HG03039 (cell line): ENCODE measurements around the gene FMN2.

Experiments used
- ATAC-seq: cut with Tn5 transposase; IDR thresholded peaks from one replicate; pipeline ENCODE4 v1.9.1; 2021; ENCODE audit warnings: mild to moderate bottlenecking, moderate library complexity; ENCODE audit not compliant: unreplicated experiment

The FMN2 gene

DNA sequence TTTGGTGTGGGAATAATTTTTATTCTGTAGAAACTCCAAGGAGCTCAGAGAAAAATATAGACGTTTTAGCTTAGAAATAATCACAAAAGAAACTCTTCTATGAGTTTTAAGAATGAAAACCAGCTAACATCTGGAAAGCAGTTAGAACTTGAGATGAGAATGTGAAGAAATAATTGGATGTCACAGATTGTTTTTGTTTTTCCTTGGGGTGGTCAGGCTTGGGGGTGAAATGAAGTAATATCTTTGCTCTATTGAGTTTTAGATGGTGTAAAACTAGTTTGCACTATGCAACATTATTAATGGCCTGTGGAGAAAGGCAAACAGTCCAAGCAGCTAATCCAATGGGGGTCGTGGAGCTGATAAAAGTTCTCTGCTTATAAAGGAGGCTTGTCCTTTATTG lies 101.2 kb downstream of the FMN2 start:
- no peak for ATAC-seq

DNA sequence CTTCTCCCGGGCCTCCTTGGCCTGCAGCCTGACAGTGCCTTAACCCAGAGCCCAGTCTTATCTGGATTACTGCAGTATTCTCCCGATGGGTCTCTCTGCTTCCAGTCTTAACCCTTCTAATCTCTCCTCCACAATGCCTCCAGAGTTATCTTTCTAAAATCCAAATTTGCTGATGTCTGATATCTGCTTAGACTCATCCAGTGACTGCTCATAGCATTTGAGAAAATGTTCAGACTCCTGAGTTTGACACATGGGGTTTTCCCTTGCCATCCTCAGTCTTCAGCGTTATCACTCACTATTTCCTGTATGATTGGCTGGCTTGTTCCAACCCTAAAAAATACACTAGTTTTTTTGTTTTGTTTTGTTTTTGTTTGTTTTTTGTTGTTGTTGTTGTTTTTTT lies 102.0 kb downstream of the FMN2 start:
- no peak for ATAC-seq

DNA sequence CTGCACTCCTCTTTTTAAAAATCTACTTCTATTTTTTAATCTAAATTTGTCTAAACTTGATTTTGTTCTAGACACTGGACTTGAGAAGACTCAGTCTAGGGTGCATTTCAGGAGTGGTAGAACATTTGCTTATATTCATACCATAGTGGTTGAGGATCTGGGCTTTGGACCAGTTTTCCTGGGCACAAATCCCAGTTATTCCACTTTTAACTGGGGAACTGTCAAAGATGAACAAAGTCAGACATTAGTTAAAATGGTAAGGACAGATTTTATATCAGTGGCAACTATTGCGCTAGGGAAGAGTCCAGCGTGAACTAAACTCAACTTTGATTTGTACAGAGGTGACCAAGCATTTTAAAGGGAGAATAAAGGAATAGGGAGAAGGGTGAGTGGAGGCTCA lies 102.4 kb downstream of the FMN2 start:
- no peak for ATAC-seq

- ATAC-seq = no peak
Observed at GRCh38 chr1:240198376-240198775, 106.7 kb downstream of the FMN2 start.

- ATAC-seq = no peak
Observed at GRCh38 chr1:240199758-240200645, 108.3 kb downstream of the FMN2 start.

DNA sequence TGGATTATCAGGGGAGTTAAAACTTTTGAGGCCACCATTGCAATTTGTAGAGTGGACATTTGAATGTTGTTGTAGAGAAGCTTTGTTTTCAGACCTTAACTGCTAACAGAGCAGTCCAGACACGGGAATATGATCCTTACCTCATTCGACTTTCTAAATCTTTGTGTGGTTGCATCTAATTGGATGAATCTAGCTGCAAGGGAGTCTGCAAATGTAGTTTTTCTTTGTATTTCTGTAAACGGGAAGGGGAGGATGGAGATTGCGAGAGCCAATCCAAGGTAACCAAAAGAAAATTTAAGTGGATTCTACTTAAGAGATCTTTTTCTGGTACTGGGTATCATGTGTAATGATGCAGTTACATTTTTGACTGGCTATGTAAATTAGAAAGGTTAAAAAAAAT lies 110.2 kb downstream of the FMN2 start:
- ATAC-seq = no peak

GRCh38 chr1:240207073-240207709 lies 115.5 kb downstream of the FMN2 start:
- no peak for ATAC-seq

- ATAC-seq = no peak
Observed at GRCh38 chr1:240210026-240210425, 118.3 kb downstream of the FMN2 start.

GRCh38 chr1:240212556-240212955 lies 120.9 kb downstream of the FMN2 start:
- no peak for ATAC-seq

DNA sequence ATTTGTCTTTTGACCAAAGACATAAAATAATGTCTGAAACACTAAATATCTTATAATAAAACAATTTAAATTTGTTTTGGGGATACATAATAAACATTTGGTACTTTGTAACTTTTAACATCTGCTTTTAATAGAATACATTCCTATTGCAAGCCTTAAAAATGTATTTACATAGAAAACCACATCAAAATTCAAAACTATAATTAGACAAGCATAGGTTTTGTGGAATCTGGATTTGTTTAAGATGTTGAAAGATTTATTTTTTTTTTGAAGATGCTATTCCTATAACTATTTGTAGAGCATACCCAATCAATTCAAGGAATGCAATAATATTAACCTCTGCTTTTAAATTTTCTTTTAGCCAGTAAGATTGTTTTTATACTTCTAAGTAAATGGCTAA lies 125.7 kb downstream of the FMN2 start:
- ATAC-seq = no peak

DNA sequence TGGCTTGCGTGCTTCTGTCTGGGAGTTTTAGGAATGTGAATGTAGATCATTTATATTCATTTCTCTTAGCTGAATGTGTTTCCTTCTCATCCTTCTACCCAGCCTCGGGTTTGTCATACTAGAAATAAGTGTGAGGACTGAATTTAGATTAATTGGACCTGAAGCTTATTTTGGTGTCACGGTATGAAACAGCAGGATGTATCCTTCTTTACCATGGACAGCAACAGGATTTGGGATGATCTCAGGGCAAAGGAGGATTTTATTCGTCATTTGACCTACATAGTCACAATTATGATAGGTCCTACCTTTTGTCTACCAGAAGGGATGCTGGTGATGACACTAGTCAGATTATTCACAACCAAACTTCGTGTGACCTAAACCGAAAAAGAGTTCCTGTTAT lies 127.4 kb downstream of the FMN2 start:
- no peak for ATAC-seq

GRCh38 chr1:240226102-240226501 lies 134.4 kb downstream of the FMN2 start:
- ATAC-seq = no peak

DNA sequence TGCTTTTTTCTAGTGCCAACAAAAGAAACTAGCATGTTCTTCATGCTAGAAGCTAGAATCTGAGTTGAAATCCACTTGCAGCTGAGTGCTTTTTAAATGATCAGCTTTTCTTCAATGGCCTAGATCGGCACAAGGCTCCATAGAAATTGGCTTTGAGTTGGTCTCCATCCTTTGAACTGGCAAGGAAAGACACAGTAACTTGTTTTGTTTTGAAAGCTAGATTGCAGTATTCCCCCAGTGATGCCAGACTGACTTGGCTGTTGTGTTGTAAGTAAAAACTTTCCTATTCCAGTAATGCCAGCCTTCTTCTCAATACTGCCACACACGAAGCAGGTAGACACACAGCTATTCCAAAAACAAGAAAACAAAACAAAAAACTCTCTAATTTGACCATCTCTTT lies 139.1 kb downstream of the FMN2 start:
- no peak for ATAC-seq

GRCh38 chr1:240232530-240232929 lies 140.8 kb downstream of the FMN2 start:
- ATAC-seq = no peak

- ATAC-seq = no peak
Observed at GRCh38 chr1:240234485-240235210, 143.0 kb downstream of the FMN2 start.

GRCh38 chr1:240235521-240236288 lies 144.0 kb downstream of the FMN2 start:
- no peak for ATAC-seq

GRCh38 chr1:240237305-240237721 lies 145.6 kb downstream of the FMN2 start:
- no peak for ATAC-seq

DNA sequence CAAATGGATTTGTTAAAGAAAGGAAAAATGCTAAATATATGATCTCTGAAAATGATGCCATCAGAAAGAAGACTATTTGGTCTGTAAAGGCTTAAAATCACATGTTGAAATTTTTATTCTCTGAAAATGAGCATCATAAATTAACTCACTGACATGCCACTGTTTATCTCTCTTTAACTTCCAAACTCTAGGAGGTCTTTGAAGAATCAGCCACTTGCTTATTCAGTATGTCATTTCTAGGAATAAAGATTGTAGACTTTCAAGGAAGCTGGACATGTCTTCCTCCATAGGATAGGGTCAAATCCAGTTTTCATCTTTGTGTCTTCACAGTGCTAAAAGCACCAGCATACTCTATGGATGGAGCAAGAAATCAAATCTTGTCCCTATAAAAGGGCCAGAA lies 147.6 kb downstream of the FMN2 start:
- no peak for ATAC-seq

- ATAC-seq = no peak
Observed at GRCh38 chr1:240241278-240241677, 149.6 kb downstream of the FMN2 start.

DNA sequence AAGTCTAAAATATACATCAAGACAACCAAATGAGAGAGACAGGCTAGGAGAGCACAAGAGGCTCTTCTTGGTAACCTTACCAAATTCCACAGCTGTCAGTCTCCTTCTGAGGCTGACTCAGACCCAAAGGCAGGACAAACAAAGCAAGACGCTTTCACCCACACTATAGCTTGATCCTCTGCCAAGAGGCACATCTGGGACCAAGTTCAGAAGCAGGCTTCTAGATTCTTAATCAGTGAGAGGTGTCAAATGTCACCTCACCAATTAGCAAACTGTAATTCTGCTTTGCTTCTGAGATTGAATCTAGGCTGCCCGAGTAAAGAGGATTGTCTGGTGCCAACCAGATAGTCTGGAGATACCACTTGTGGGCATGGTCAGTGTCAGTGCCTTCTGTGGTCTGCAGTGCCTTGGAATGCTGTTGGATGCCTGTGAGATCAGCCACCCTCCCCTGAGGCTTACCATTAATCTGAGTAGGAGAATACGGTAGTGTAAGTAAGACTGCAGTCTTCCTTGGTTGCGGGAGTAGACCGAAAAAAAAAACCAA lies 151.0 kb downstream of the FMN2 start:
- no peak for ATAC-seq
